MM.1S (cell line): ENCODE measurements around the gene OSBP.

Experiments
- EZH2 ChIP-seq: fragments of 300-600 bp; sonication (generic); optimal IDR thresholded peaks from 2 replicates; pipeline ENCODE3; 2017; ENCODE audit warnings: low read depth, mild to moderate bottlenecking, antibody characterized with exemption, low read length, mixed read lengths
- EZH2phosphoT487 ChIP-seq: fragments of 300-600 bp; sonication (generic); IDR thresholded peaks from 2 replicates; pipeline ENCODE4 v1.6.1; 2018; ENCODE audit warnings: antibody characterized with exemption, low read length
- TF ChIP-seq, protein P1 (sequence below): fragments of 300-600 bp; sonication (generic); IDR thresholded peaks from 2 replicates; pipeline ENCODE4 v1.5.1; 2016; ENCODE audit warnings: antibody characterized with exemption, low read length, mixed read lengths

DNA sequence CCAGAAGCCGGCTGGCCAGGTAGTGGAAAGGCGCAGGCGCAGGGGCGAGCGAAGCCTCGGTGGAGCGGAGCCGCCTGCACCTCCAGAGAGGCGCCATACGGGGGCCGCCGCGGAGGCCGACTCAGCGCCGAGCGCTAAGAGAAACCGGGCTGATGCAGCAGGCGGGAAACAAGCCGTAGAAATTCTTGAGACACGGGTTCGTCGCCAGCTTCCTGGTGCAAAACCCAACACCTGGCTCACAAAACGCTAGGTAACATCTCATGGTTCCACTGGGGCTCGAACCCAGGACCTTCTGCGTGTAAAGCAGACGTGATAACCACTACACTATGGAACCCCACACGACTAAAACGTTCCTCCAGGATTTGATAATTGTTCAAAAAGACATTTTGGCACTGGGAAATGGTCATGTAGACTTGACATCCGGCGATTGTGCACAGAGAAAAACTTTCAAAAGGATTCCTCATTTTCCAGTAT is 65.2 kb downstream of the OSBP start:
- TF ChIP-seq, protein P1, sequence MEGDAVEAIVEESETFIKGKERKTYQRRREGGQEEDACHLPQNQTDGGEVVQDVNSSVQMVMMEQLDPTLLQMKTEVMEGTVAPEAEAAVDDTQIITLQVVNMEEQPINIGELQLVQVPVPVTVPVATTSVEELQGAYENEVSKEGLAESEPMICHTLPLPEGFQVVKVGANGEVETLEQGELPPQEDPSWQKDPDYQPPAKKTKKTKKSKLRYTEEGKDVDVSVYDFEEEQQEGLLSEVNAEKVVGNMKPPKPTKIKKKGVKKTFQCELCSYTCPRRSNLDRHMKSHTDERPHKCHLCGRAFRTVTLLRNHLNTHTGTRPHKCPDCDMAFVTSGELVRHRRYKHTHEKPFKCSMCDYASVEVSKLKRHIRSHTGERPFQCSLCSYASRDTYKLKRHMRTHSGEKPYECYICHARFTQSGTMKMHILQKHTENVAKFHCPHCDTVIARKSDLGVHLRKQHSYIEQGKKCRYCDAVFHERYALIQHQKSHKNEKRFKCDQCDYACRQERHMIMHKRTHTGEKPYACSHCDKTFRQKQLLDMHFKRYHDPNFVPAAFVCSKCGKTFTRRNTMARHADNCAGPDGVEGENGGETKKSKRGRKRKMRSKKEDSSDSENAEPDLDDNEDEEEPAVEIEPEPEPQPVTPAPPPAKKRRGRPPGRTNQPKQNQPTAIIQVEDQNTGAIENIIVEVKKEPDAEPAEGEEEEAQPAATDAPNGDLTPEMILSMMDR, result peak; percentile 59
- no peak for TF ChIP-seq EZH2
- no peak for TF ChIP-seq EZH2phosphoT487
